Measurements from ENCODE around the gene MMP24. TPM values are rescaled to one million over a fixed set of nuclear protein-coding genes. Genes with fewer than 3 reads are reported as not detected.

The MMP24 gene
- total RNA-seq, 1 donor from 2014 or later = 15.6 TPM

DNA sequence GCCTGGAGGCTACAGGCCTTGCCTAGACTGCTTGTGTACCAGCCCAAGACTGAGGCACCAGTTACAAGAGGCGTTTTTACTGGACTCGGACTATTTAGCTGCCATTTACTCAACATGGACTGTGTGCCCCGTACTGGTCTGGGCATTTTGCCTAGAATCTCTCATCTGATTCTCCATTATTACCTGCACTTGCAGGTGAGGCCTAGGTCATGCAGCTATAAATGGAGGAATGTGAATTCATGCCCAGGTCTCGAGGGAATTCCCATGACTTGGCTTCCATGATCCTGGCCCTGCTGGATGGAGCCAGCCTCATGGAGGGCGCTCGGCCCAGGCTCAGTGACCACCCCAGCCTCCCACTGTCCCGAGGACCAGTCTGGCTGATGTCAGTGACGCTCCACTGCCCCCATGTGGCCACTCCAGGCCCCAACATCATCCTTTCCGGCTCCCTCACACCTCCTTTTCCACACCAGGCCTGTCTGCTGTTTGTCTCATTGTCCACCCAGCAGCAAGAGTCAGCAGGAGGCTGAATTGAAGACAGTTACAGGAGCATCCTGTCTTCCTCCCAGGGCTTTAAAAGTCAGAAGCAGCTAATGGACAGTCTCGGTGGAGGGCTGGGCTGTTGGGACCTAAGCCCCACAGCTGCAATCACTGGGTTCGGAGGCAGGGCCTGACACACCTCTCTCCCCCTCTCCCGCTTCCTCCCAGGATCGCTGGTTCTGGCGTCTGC, 42.7 kb downstream of the MMP24 start:
- Histone ChIP-seq H3K4me2 (ENCODE audit: low read length) (no peak overlapping the region), H3K4me3 (ENCODE audit: insufficient read depth, low read depth, low read length) (no peak overlapping the region), H3K36me3 (ENCODE audit: insufficient read depth, low read length) (no peaks in the 10 kb centered on the region), H3K9ac (ENCODE audit: low read length) (no peak overlapping the region), H3K79me2 (ENCODE audit: insufficient read depth, low read length) (no peaks in the 10 kb centered on the region), H3K4me1 (ENCODE audit: insufficient read depth, low read length) (no peaks in the 10 kb centered on the region), H3K27ac (ENCODE audit: low read depth, low read length) (no peak overlapping the region), H3K9me3 (ENCODE audit: insufficient read depth, low read depth, low read length) (no peaks in the 10 kb centered on the region), H2AFZ (ENCODE audit: low read depth, low read length) (no peak overlapping the region), H3K27me3 (ENCODE audit: insufficient read depth, low read length) (no peaks in the 10 kb centered on the region), H4K20me1 (ENCODE audit: insufficient read depth, low read length) (no peaks in the 10 kb centered on the region)
- no peaks in the 10 kb centered on the region for H3K9me3 Mint-ChIP-seq (ENCODE audit: unreplicated experiment)
- TF ChIP-seq EZH2 (IDR thresholded peaks at IDR 0.05; ENCODE audit: insufficient read depth, low read length) (no peak), CTCF (IDR thresholded peaks at IDR 0.05; ENCODE audit: insufficient read depth, low read depth, low read length) (peak; percentile 77)
- no peak overlapping the region for H3K4me3 Mint-ChIP-seq (ENCODE audit: unreplicated experiment)
- no peaks in the 10 kb centered on the region for H3K27me3 Mint-ChIP-seq (ENCODE audit: low read depth, unreplicated experiment)
- peak overlapping the region; percentile 75 for H3K27ac Mint-ChIP-seq (ENCODE audit: unreplicated experiment)
- FAIRE-seq (no peak), DNase-seq (ENCODE audit: low read depth) (peak; percentile 29)
- peaks cover 18% of the 10 kb centered on the region for H3K36me3 Mint-ChIP-seq (ENCODE audit: low read depth, unreplicated experiment)
- peaks cover 5% of the 10 kb centered on the region for H3K4me1 Mint-ChIP-seq (ENCODE audit: low read depth, unreplicated experiment)

- Mint-ChIP-seq H3K36me3 (ENCODE audit: low read depth, unreplicated experiment) (peaks cover 18% of the 10 kb centered on the region), H3K9me3 (ENCODE audit: unreplicated experiment) (no peaks in the 10 kb centered on the region), H3K27me3 (ENCODE audit: low read depth, unreplicated experiment) (no peaks in the 10 kb centered on the region), H3K27ac (ENCODE audit: unreplicated experiment) (no peak overlapping the region), H3K4me3 (ENCODE audit: unreplicated experiment) (no peak overlapping the region), H3K4me1 (ENCODE audit: low read depth, unreplicated experiment) (peaks cover 5% of the 10 kb centered on the region)
- Histone ChIP-seq H2AFZ (ENCODE audit: low read depth, low read length) (no peak overlapping the region), H3K4me2 (ENCODE audit: low read length) (no peak overlapping the region), H3K27ac (ENCODE audit: low read depth, low read length) (no peak overlapping the region), H4K20me1 (ENCODE audit: insufficient read depth, low read length) (no peaks in the 10 kb centered on the region), H3K27me3 (ENCODE audit: insufficient read depth, low read length) (no peaks in the 10 kb centered on the region), H3K9ac (ENCODE audit: low read length) (no peak overlapping the region), H3K36me3 (ENCODE audit: insufficient read depth, low read length) (no peaks in the 10 kb centered on the region), H3K79me2 (ENCODE audit: insufficient read depth, low read length) (no peaks in the 10 kb centered on the region), H3K4me3 (ENCODE audit: insufficient read depth, low read depth, low read length) (no peak overlapping the region), H3K4me1 (ENCODE audit: insufficient read depth, low read length) (no peaks in the 10 kb centered on the region), H3K9me3 (ENCODE audit: insufficient read depth, low read depth, low read length) (no peaks in the 10 kb centered on the region)
- FAIRE-seq = no peak
- TF ChIP-seq EZH2 (IDR thresholded peaks at IDR 0.05; ENCODE audit: insufficient read depth, low read length) = no peak
- no peak for TF ChIP-seq CTCF (IDR thresholded peaks at IDR 0.05; ENCODE audit: insufficient read depth, low read depth, low read length)
- DNase-seq (ENCODE audit: low read depth) = no peak
Measured at GRCh38 chr20:35270021-35270902, 43.8 kb downstream of the MMP24 start.
